Measurements from ENCODE around the gene HTRA2. TPM values are rescaled to one million over a fixed set of nuclear protein-coding genes. Genes with fewer than 3 reads are reported as not detected.

HTRA2 gene
- total RNA-seq, 1 donor from 2014 or later: 42.7 TPM

GRCh38 chr2:74577448-74577847, 47.7 kb downstream of the HTRA2 start:
- DNase-seq (ENCODE audit: extremely low spot score, unreplicated experiment): no peak
- no peak for TF ChIP-seq CTCF (conservative IDR thresholded peaks at IDR 0.05)

GRCh38 chr2:74578408-74578807, 48.7 kb downstream of the HTRA2 start:
- no peak overlapping the region for H3K4me3 Mint-ChIP-seq

More at GRCh38 chr2:74577448-74577847, 47.7 kb downstream of the HTRA2 start:
- Mint-ChIP-seq H3K4me3 (no peak overlapping the region), H3K27ac (no peak overlapping the region), H3K27me3 (peaks cover 5% of the 10 kb centered on the region), H3K4me1 (ENCODE audit: unreplicated experiment) (peaks cover 16% of the 10 kb centered on the region), H3K9me3 (no peaks in the 10 kb centered on the region), H3K36me3 (no peaks in the 10 kb centered on the region)

DNA sequence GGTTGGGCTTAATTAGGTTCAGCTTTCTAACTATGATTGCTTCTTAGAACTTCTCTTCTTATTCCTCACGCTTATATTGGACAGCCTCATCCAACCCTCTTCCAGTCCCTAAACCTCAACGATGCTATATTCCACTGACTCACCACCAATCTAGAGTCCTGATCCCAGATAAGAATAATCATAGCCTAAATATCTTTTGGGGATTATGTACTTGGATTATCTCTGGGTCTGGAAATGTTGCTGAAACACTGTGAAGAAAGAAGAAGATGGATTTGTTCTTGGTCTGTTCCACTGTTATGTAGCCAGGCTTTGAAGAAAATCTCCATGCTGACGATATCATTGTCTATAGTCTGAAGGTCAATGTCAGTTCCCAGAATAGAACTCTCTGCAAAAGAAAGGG, 51.7 kb downstream of the HTRA2 start:
- TF ChIP-seq CTCF (conservative IDR thresholded peaks at IDR 0.05): no peak
- H3K4me1 Mint-ChIP-seq (ENCODE audit: unreplicated experiment): peaks cover 4% of the 10 kb centered on the region
- H3K27ac Mint-ChIP-seq: no peak overlapping the region
- no peak overlapping the region for H3K4me3 Mint-ChIP-seq
- no peak for DNase-seq (ENCODE audit: extremely low spot score, unreplicated experiment)
- peaks cover 13% of the 10 kb centered on the region for H3K27me3 Mint-ChIP-seq
- H3K36me3 Mint-ChIP-seq: no peaks in the 10 kb centered on the region
- no peaks in the 10 kb centered on the region for H3K9me3 Mint-ChIP-seq

More at GRCh38 chr2:74578408-74578807, 48.7 kb downstream of the HTRA2 start:
- Mint-ChIP-seq H3K27me3 (peaks cover 5% of the 10 kb centered on the region), H3K4me1 (ENCODE audit: unreplicated experiment) (peaks cover 16% of the 10 kb centered on the region), H3K36me3 (no peaks in the 10 kb centered on the region), H3K9me3 (no peaks in the 10 kb centered on the region), H3K27ac (no peak overlapping the region)
- DNase-seq (ENCODE audit: extremely low spot score, unreplicated experiment): no peak
- no peak for TF ChIP-seq CTCF (conservative IDR thresholded peaks at IDR 0.05)

DNA sequence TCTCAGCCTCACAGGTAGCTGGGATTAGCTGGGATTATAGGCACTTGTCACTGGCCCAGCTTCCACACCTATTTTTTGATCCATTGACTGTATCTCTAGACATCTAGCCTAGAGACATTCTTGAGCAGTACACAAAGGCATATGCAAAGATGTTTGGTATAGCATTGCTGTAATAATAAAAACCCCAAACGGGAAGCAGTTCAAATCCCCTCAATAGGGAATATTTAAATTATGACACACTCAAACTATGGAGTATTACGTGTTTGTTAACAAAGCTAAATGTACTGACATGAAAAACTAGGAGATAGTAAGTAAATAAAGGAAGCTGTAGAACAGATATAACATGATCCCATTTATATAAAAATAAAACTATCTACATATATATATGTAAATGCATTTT, 52.5 kb downstream of the HTRA2 start:
- Mint-ChIP-seq H3K4me1 (ENCODE audit: unreplicated experiment) (no peaks in the 10 kb centered on the region), H3K36me3 (no peaks in the 10 kb centered on the region), H3K27me3 (peaks cover 13% of the 10 kb centered on the region), H3K4me3 (no peak overlapping the region), H3K27ac (no peak overlapping the region), H3K9me3 (no peaks in the 10 kb centered on the region)
- no peak for TF ChIP-seq CTCF (conservative IDR thresholded peaks at IDR 0.05)
- no peak for DNase-seq (ENCODE audit: extremely low spot score, unreplicated experiment)

Other genes starting within 250 kb of the HTRA2 start
- gene SLC4A5, start 186.5 kb upstream of the HTRA2 start, total RNA-seq (ENCODE audit: low replicate concordance): 1.5 and 6.4 TPM in 2 replicates
- 120 and 165 TPM in 2 replicates for gene DCTN1, start 149.6 kb upstream of the HTRA2 start, total RNA-seq (ENCODE audit: low replicate concordance)
- gene C2orf81, start 108.3 kb upstream of the HTRA2 start, total RNA-seq (ENCODE audit: low replicate concordance): 2.9 and 10.4 TPM in 2 replicates
- 10.0 and 41.7 TPM in 2 replicates for gene WDR54, start 108.2 kb upstream of the HTRA2 start, total RNA-seq (ENCODE audit: low replicate concordance)
- gene RTKN, start 88.0 kb upstream of the HTRA2 start, total RNA-seq (ENCODE audit: low replicate concordance): 72.1 and 88.3 TPM in 2 replicates
- 30.2 and 40.5 TPM in 2 replicates for gene INO80B, start 74.8 kb upstream of the HTRA2 start, total RNA-seq (ENCODE audit: low replicate concordance)
- gene WBP1, start 71.5 kb upstream of the HTRA2 start, total RNA-seq (ENCODE audit: low replicate concordance): 76.7 and 121 TPM in 2 replicates
- gene MOGS, start 64.6 kb upstream of the HTRA2 start, total RNA-seq (ENCODE audit: low replicate concordance): 60.9 and 73.1 TPM in 2 replicates
- gene MRPL53, start 57.3 kb upstream of the HTRA2 start, total RNA-seq (ENCODE audit: low replicate concordance): 74.2 and 76.1 TPM in 2 replicates
- gene CCDC142, start 46.9 kb upstream of the HTRA2 start, total RNA-seq (ENCODE audit: low replicate concordance): 18.0 and 30.1 TPM in 2 replicates
- gene TTC31, start 46.9 kb upstream of the HTRA2 start, total RNA-seq (ENCODE audit: low replicate concordance): 21.1 and 27.5 TPM in 2 replicates
- gene LBX2, start 30.3 kb upstream of the HTRA2 start, total RNA-seq (ENCODE audit: low replicate concordance): 1.5 and 2.8 TPM in 2 replicates
- gene PCGF1, start 22.2 kb upstream of the HTRA2 start, total RNA-seq (ENCODE audit: low replicate concordance): 30.1 and 32.8 TPM in 2 replicates
- 0.67 and 2.9 TPM in 2 replicates for gene TLX2, start 15.5 kb upstream of the HTRA2 start, total RNA-seq (ENCODE audit: low replicate concordance)
- gene DQX1, start 3.7 kb upstream of the HTRA2 start, total RNA-seq (ENCODE audit: low replicate concordance): 1.4 and 3.2 TPM in 2 replicates
- gene AUP1, start 227 bp upstream of the HTRA2 start, total RNA-seq (ENCODE audit: low replicate concordance): 111 and 122 TPM in 2 replicates
- gene LOXL3, start 24.0 kb downstream of the HTRA2 start, total RNA-seq (ENCODE audit: low replicate concordance): 3.4 and 23.8 TPM in 2 replicates
- 5.4 and 9.9 TPM in 2 replicates for gene DOK1, start 24.8 kb downstream of the HTRA2 start, total RNA-seq (ENCODE audit: low replicate concordance)
- gene M1AP, start 118.4 kb downstream of the HTRA2 start, total RNA-seq (ENCODE audit: low replicate concordance): 0.24 and 0.71 TPM in 2 replicates
- 7.1 and 17.0 TPM in 2 replicates for gene SEMA4F, start 124.3 kb downstream of the HTRA2 start, total RNA-seq (ENCODE audit: low replicate concordance)